B cell (primary cell): ENCODE results near the gene INTS15. TPM values are rescaled to one million over a fixed set of nuclear protein-coding genes. Genes with fewer than 3 reads are reported as not detected.
"Not testable (repeated sequence)": the region's sequence is repeated elsewhere in the genome, so short reads cannot be mapped to it uniquely, and the experiment has no call there.

Source experiments
- ATAC-seq: fragments of 200-7000 bp; cut with Tn5 transposase; one replicate; pipeline ENCODE4 v1.10.0; 2021; ENCODE audit warnings: low read depth, mild to moderate bottlenecking, moderate number of reproducible peaks, moderate library complexity
- CTCF ChIA-PET: fragments of 350-600 bp; sonication (Branson Sonifier 250); formaldehyde crosslinking; loops from one replicate; lab custom pipeline; 2021; ENCODE audit warnings: antibody characterized with exemption, inconsistent platforms; lab: Charles Lee
- POLR2A ChIA-PET: fragments of 350-600 bp; sonication (Branson Sonifier 250); formaldehyde crosslinking; loops from one replicate; lab custom pipeline; 2021; ENCODE audit warnings: antibody characterized with exemption; lab: Charles Lee
- DNase-seq: peaks from one replicate; pipeline ENCODE4 v3.0.0; 2013
- H2AFZ ChIP-seq: 2 replicates; pipeline ENCODE4 v1.6.1; 2012; ENCODE audit warnings: mild to moderate bottlenecking, low read depth, low read length; ENCODE audit not compliant: insufficient read depth, poor library complexity, severe bottlenecking
- H3K27ac ChIP-seq, 2 donors: 1 replicate in 1 of 2; 2 replicates in 1 of 2; pipeline ENCODE4 v1.5.1; 2012 to 2013; ENCODE audit warnings: low read length in 2 of 2, mild to moderate bottlenecking in 2 of 2, moderate library complexity in 1 of 2
- H3K27me3 ChIP-seq, 4 experiments: fragments of 200-600 bp in 1 of 4; sonication (generic) in 1 of 4; replicated peaks in 1 of 4; 1 replicate in 2 of 4; 2 replicates in 2 of 4; pipeline versions ENCODE4 v1.6.1 to v1.7.0; 2013 to 2016; ENCODE audit warnings: low read length in 3 of 4, mild to moderate bottlenecking in 2 of 4, mixed read lengths in 1 of 4, moderate library complexity in 1 of 4; ENCODE audit not compliant: insufficient read depth in 4 of 4, control insufficient read depth in 3 of 4; ENCODE audit errors: control extremely low read depth in 1 of 4
- H3K36me3 ChIP-seq, 2 experiments: replicated peaks in 1 of 2; 1 replicate in 1 of 2; 2 replicates in 1 of 2; pipeline versions ENCODE4 v1.6.1 to v1.7.1; 2013; ENCODE audit warnings: low read length in 1 of 2; ENCODE audit not compliant: insufficient read depth in 2 of 2, control insufficient read depth in 1 of 2; ENCODE audit errors: control extremely low read depth in 1 of 2, extremely low read depth in 1 of 2
- H3K4me1 ChIP-seq, 2 donors: fragments of 200-600 bp in 1 of 2; sonication (generic) in 1 of 2; 1 replicate in 1 of 2; 2 replicates in 1 of 2; pipeline versions ENCODE4 v1.5.1 to v1.6.1; 2013 to 2017; ENCODE audit warnings: low read length in 2 of 2; ENCODE audit not compliant: control insufficient read depth in 2 of 2, insufficient read depth in 2 of 2
- H3K4me2 ChIP-seq: replicated peaks from 2 replicates; pipeline ENCODE3; 2012; ENCODE audit warnings: mild to moderate bottlenecking, low read depth, low read length; ENCODE audit not compliant: poor library complexity, severe bottlenecking
- H3K4me3 ChIP-seq, 5 experiments: fragments of 200-600 bp in 1 of 5; sonication (generic) in 1 of 5; 1 replicate in 3 of 5; 2 replicates in 2 of 5; pipeline versions ENCODE4 v1.5.1 to v1.7.0; 2011 to 2016; ENCODE audit warnings: low read length in 4 of 5, mild to moderate bottlenecking in 4 of 5, low read depth in 2 of 5, control low read depth in 1 of 5, moderate library complexity in 1 of 5; ENCODE audit not compliant: insufficient read depth in 1 of 5; ENCODE audit errors: control extremely low read depth in 1 of 5, extremely low read depth in 1 of 5
- H3K79me2 ChIP-seq: fragments of 200-600 bp; sonication (generic); one replicate; pipeline ENCODE4 v1.6.0; 2016; ENCODE audit warnings: low read length; ENCODE audit not compliant: control insufficient read depth, insufficient read depth
- H3K9ac ChIP-seq: fragments of 200-600 bp; sonication (generic); 2 replicates; pipeline ENCODE4 v1.6.1; 2017; ENCODE audit warnings: mild to moderate bottlenecking, low read length, moderate library complexity
- H3K9me3 ChIP-seq, 3 donors: one replicate each; pipeline versions ENCODE4 v1.6.1 to v1.7.1; 2013; ENCODE audit warnings: low read length in 2 of 3; ENCODE audit not compliant: control insufficient read depth in 2 of 3, insufficient read depth in 1 of 3; ENCODE audit errors: control extremely low read depth in 1 of 3
- H4K20me1 ChIP-seq: 2 replicates; pipeline ENCODE4 v1.6.0; 2012; ENCODE audit warnings: mild to moderate bottlenecking, low read length; ENCODE audit not compliant: insufficient read depth, control insufficient read depth, poor library complexity, severe bottlenecking
- H3K27ac Mint-ChIP-seq: one replicate; pipeline ENCODE4 v1.8.0; 2021; ENCODE audit warnings: mixed read lengths
- H3K27me3 Mint-ChIP-seq: one replicate; pipeline ENCODE4 v1.8.0; 2021; ENCODE audit warnings: mixed read lengths
- H3K4me1 Mint-ChIP-seq: one replicate; pipeline ENCODE4 v1.8.0; 2021; ENCODE audit warnings: mixed read lengths
- H3K4me3 Mint-ChIP-seq: one replicate; pipeline ENCODE4 v1.8.0; 2021; ENCODE audit warnings: mixed read lengths
- H3K9me3 Mint-ChIP-seq: one replicate; pipeline ENCODE4 v1.8.0; 2022; ENCODE audit warnings: mixed read lengths; ENCODE audit not compliant: insufficient read depth
- EZH2 ChIP-seq: IDR thresholded peaks from 2 replicates; pipeline ENCODE4 v1.6.1; 2012; ENCODE audit warnings: borderline replicate concordance, low read depth, mild to moderate bottlenecking, moderate library complexity, low read length; ENCODE audit not compliant: insufficient read depth, poor library complexity, severe bottlenecking
- WGBS: methylation state at CpG from one replicate; pipeline ENCODE4 v1.1.5; 2013; ENCODE audit warnings: missing lambda C conversion rate; ENCODE audit not compliant: insufficient coverage; 5-methylcytosine and 5-hydroxymethylcytosine counted together
- intact Hi-C: fragments of 100-400 bp; cut with micrococcal nuclease; formaldehyde crosslinking; loops from one replicate; pipeline ENCODE4 v1.10.0; 2022
- polyA plus RNA-seq: library from polyadenylated mRNA; depleted of rRNA; stranded (reverse); fragments of >200 nt; gene quantifications from 2 replicates; pipeline ENCODE4 v1.2.3, GENCODE V29; 2012
- total RNA-seq, 2 donors: library from RNA; stranded (reverse); fragments of 120-200 nt in 1 of 2; gene quantifications; 1 replicate in 1 of 2; 2 replicates in 1 of 2; pipeline versions ENCODE4 v1.2.3 to v1.2.4, GENCODE V29; 2013 to 2022
- TF ChIP-seq, protein P1 (sequence below): fragments of 200-600 bp; IDR thresholded peaks from one replicate; pipeline ENCODE4 v1.8.0; 2022; ENCODE audit warnings: antibody characterized with exemption, mild to moderate bottlenecking

The INTS15 gene
- total and polyA plus RNA-seq, 2 donors (not counting 1 experiment from before 2014, with no cell fraction given) = 57.1 to 63.2 TPM

DNA sequence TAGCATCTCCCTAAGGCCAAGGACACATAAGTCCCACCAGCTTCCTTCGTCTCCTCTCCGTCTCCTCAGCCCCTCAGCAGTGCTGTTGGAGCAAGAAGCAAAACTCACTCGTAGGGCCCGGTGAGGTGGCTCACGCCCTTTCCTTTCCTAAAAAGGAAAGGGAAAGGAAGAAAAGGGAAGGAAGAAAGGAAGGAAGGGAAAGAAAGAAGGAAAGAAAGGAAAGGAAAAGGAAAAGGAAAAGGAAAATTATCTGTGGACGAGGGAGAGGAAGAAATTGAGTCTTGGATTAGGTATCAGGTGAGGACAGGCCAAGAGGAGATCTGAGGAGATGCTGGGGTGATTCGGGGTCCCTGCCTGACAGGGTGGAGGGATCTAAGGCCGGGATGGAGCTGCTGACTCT is 44.2 kb downstream of the INTS15 start:
- TF ChIP-seq, protein P1, sequence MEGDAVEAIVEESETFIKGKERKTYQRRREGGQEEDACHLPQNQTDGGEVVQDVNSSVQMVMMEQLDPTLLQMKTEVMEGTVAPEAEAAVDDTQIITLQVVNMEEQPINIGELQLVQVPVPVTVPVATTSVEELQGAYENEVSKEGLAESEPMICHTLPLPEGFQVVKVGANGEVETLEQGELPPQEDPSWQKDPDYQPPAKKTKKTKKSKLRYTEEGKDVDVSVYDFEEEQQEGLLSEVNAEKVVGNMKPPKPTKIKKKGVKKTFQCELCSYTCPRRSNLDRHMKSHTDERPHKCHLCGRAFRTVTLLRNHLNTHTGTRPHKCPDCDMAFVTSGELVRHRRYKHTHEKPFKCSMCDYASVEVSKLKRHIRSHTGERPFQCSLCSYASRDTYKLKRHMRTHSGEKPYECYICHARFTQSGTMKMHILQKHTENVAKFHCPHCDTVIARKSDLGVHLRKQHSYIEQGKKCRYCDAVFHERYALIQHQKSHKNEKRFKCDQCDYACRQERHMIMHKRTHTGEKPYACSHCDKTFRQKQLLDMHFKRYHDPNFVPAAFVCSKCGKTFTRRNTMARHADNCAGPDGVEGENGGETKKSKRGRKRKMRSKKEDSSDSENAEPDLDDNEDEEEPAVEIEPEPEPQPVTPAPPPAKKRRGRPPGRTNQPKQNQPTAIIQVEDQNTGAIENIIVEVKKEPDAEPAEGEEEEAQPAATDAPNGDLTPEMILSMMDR = no peak
- no peak for TF ChIP-seq EZH2
- no peak for DNase-seq
- CTCF ChIA-PET = no interaction called here
- Mint-ChIP-seq H3K4me1 (peaks cover 25% of the 10 kb centered on the region), H3K4me3 (no peak overlapping the region), H3K9me3 (no peaks in the 10 kb centered on the region), H3K27ac (peak overlapping the region; percentile 62), H3K27me3 (no peaks in the 10 kb centered on the region)
- Histone ChIP-seq H3K4me1 (peaks cover 20 to 22% of the 10 kb centered on the region in 2 donors), H4K20me1 (peaks cover 13% of the 10 kb centered on the region), H3K27ac (no peak overlapping the region), H3K27me3 (no peaks in the 10 kb centered on the region), H3K9me3 (peaks cover 0 to 16% (median 0%) of the 10 kb centered on the region in 3 donors), H3K4me3 (no peak overlapping the region), H3K36me3 (peaks cover 0 to 4% of the 10 kb centered on the region in 2 experiments), H2AFZ (no peak overlapping the region), H3K4me2 (no peak overlapping the region), H3K9ac (no peak overlapping the region), H3K79me2 (peaks cover 12% of the 10 kb centered on the region)
- WGBS = 93% methylated on average over 4 of the region's 8 CpGs
- intact Hi-C loops = no loop called here
- ATAC-seq = no peak
- POLR2A ChIA-PET = no interaction called here

DNA sequence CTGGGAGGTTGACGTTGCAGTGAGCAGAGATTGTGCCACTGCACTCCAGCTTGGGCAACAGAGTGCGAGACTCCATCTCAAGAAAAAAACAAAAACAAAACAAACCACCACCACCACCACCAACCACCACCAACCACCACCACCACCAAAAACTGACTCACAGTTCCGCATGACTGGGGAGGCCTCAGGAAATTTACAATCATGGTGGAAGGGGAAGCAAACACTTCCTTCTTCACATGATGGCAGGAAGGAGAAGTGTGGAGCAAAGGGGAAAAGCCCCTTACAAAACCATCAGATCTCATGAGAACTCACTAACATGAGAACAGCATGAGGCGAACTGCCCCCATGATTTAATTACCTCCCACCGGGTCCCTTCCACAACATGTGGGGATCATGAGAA is 45.1 kb downstream of the INTS15 start:
- peaks cover 21% of the 10 kb centered on the region for H3K79me2 ChIP-seq
- Mint-ChIP-seq H3K27ac (peak overlapping the region; percentile 32), H3K4me1 (peaks cover 32% of the 10 kb centered on the region), H3K4me3 (peak overlapping the region; percentile 55)
- H3K9me3 Mint-ChIP-seq, H3K27me3 Mint-ChIP-seq, H3K27me3 ChIP-seq, H3K4me3 ChIP-seq, H3K9ac ChIP-seq, H3K4me2 ChIP-seq, H2AFZ ChIP-seq, ATAC-seq: not testable (repeated sequence)
- H3K9me3 ChIP-seq = peaks cover 0 to 16% (median 0%) of the 10 kb centered on the region in 3 donors
- CTCF ChIA-PET = interaction anchor here (0.9 kb wide), 1 partner anchor 45 kb away, joined by 3 read pairs; the partner anchor contains the start of gene INTS15
- peak overlapping the region; percentile 10 to 54 for H3K27ac ChIP-seq
- intact Hi-C loops = loop anchor here (5.0 kb wide), 1 partner anchor 72 kb away; the partner anchor contains the start of gene ZNF12
- POLR2A ChIA-PET = interaction anchor here (0.7 kb wide), 1 partner anchor 15 kb away, joined by 5 read pairs; no protein-coding TSS in a partner anchor
- H3K36me3 ChIP-seq = peaks cover 0 to 12% of the 10 kb centered on the region in 2 experiments
- peak; percentile 50 for DNase-seq
- peaks cover 20 to 25% of the 10 kb centered on the region in 2 donors for H3K4me1 ChIP-seq
- WGBS = 49% methylated on average over 3 of the region's 5 CpGs
- H4K20me1 ChIP-seq = peaks cover 23% of the 10 kb centered on the region
